GM12873 (cell line): Measurements from ENCODE around the gene KCTD3.

Source experiments
- CTCF ChIP-seq: IDR thresholded peaks from 2 replicates; pipeline ENCODE4 v1.5.1; 2012; ENCODE audit warnings: low read depth, mild to moderate bottlenecking, moderate library complexity, low read length, control low read depth; ENCODE audit not compliant: insufficient read depth; ENCODE audit errors: missing control alignments

KCTD3 gene

DNA sequence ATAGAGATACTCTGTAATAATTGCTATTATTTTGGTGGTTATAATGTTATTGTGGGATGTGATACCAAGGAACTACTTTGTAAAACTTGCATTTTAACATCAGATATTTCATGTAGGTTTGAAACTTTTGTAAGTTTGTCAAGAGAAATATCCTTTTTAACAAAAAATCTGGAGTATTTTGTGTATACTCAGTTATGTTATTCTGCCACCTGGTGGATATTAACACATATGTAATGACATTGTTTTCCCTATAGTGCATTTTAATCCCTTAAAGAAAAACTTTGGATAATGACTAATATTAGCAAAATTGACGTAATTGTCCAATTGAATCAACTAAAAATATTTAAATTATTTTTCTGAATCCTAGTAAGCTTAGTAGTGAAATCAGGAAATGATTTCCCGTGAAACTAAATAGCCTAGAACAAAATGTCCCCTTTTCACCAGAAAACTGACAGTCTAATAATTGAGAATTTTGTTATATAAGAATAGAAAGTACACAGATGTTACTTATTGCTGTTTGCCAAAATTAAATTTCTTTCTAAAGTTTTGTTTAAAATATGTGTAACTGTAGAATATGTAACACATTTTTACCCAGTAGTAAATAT, 39.6 kb downstream of the KCTD3 start:
- peak; percentile 24 for TF ChIP-seq CTCF

DNA sequence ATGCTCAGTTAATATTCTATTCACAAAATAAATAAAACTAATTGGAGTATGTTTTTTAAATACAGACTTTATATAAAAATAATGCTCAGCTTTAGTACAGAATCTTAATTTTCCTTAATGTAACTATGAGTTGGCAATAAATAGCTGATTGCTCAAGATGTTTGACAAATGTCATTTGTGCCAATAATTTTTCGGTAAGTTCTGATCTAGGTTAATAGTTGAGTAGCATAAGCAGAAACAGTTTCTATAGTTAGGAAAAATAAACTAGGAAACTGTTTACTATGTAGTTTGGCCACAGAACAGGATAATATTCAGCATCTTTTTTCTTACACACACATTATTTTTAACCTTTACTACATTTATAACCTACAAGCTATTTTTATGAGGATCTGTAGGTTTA, 40.3 kb downstream of the KCTD3 start:
- no peak for TF ChIP-seq CTCF

DNA sequence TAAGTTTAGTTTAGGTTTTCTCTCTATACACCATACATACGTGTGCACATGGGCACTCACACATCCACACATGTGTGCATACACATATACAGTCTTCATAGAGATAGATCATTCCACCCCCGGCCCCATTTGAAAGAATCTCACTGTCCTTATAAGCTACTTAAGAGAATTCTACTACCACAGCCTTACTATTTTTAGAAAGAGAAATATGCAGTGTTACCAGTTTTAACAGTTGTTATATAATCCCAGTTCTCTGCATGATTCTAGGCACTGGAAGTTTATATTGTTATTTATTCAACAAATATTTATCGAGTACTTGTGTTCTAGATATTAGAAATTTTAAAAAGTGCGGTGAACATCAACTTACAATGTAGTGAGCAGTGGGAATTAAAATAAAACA, 41.5 kb downstream of the KCTD3 start:
- no peak for TF ChIP-seq CTCF

DNA sequence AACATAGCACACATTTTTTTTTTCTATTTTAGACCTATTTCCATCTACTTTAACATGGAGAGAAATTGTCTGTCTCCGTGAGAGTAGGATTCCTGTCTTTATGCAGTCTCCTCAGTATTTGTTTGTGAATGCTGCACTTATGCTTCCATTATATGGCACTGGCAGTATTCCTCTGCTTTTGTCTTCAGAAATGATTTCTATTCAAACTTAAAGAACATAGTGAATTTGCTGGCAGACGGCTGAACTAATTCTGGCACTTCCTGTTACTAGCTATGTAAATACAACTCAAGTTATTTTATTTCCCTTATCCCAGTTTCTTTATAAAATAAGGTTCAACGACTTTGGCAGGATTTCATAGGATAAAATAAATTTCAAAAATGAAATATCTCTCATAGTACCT, 45.3 kb downstream of the KCTD3 start:
- TF ChIP-seq CTCF, result no peak

GRCh38 chr1:215617979-215618378, 50.9 kb downstream of the KCTD3 start:
- TF ChIP-seq CTCF, result no peak

DNA sequence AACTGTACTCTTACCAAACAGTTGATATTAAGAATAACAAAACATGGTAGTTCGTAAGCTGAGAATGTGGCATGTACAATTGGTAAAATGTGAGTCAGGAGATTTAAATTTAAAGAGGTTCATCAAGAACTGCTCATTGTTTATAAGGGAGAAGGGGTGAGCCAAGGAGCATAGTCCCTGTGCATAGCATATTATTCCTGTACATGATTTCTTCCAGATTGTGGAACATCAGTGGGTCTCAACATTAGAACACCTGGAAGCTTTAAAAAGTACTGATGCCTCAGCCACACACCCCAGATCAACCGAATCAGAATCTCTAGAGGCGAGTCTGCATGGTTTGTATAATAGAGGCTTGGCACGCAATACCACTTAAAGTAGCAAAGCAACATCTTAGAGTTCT, 56.1 kb downstream of the KCTD3 start:
- TF ChIP-seq CTCF, result no peak

DNA sequence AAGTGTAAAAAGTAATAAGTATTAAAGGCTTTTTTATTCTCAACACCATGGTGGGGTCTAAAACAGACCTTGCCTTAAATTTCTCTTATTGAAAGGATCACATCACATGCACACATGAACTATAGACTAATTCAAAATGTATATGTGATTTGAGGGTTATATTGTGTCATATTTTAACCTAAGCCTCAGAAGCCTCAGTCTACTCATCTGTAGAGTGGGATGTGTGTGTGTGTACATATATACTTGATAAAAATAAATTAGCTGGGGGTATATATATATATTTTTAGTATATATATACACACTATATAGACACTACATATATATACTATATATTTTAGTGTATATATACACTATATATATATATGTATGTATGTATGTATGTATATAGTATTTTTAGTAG, 58.8 kb downstream of the KCTD3 start:
- no peak for TF ChIP-seq CTCF
